Skeletal muscle tissue (tissue), 4 donors: ENCODE results near the gene GNRH2. TPM values are rescaled to one million over a fixed set of nuclear protein-coding genes. Genes with fewer than 3 reads are reported as not detected.

Experiments
- H3K27ac ChIP-seq: one replicate; pipeline ENCODE4 v1.7.0; 2013; ENCODE audit warnings: mild to moderate bottlenecking, low read depth, low read length, inconsistent platforms
- H3K27me3 ChIP-seq, 3 donors: one replicate each; pipeline ENCODE4 v1.7.0; 2013; ENCODE audit warnings: low read length in 3 of 3; ENCODE audit not compliant: control insufficient read depth in 3 of 3, insufficient read depth in 3 of 3
- H3K36me3 ChIP-seq, 3 donors: one replicate each; pipeline ENCODE4 v1.7.0; 2013; ENCODE audit warnings: low read length in 3 of 3; ENCODE audit not compliant: control insufficient read depth in 3 of 3, insufficient read depth in 3 of 3
- H3K4me1 ChIP-seq, 3 donors: one replicate each; pipeline ENCODE4 v1.7.0; 2013; ENCODE audit warnings: low read length in 3 of 3, mild to moderate bottlenecking in 3 of 3; ENCODE audit not compliant: control insufficient read depth in 3 of 3, insufficient read depth in 3 of 3
- H3K4me3 ChIP-seq, 3 donors: one replicate each; pipeline ENCODE4 v1.7.0; 2013; ENCODE audit warnings: low read length in 3 of 3
- H3K9ac ChIP-seq, 3 donors: one replicate each; pipeline ENCODE4 v1.7.0; 2013; ENCODE audit warnings: low read length in 3 of 3, mild to moderate bottlenecking in 3 of 3, moderate library complexity in 2 of 3, low read depth in 1 of 3
- H3K9me3 ChIP-seq, 3 donors: one replicate each; pipeline ENCODE4 v1.7.0; 2013; ENCODE audit warnings: low read length in 3 of 3; ENCODE audit not compliant: control insufficient read depth in 3 of 3
- total RNA-seq: library from RNA; depleted of rRNA; stranded (reverse); fragments of >200 nt; gene quantifications from one replicate; pipeline ENCODE4 v1.2.3, GENCODE V29; 2014
- donor health status: Osteomylitis.

The GNRH2 gene
- total RNA-seq, 1 donor from 2014 or later = not detected

DNA sequence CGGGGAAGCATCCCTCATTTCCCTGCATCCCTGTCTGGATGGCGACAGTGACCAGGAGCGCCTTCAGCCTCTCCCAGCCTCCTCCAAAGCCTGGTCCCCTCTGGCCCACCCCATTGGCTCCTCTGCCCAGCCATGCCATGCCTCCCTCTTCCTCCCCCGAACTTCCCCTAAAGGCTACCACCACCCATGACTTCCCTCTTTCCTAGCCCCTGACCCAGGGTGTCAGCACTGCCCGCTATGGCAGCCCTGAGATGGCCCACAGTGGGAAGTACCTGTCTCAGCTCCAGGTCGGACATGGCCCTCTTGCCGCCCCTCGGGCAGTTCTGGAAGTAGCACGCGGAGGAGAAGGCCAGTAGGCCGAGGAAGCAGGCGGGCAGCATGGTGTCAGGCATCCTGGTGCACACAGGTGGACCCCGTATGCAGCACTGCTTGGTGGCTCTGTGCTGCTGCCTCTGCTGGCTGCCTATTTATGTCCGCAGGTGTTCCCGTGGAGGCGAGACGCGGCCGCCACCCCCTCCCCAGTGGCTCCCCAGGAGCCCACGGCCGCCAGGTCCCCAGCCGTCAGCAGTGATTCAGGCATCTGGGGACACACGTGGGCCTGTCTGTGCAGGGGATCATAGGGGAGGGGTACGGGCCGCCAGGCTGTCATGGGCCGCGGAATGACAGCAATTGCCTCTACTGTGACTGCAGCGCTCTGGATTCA lies 41.0 kb downstream of the GNRH2 start, which contains the start of gene AVP:
AVP (minus strand) TSS at position 442 of the 703 bp plus-strand sequence; CDS start at position 392, 50 bp downstream.
- no peaks in the 10 kb centered on the region for H3K36me3 ChIP-seq
- no peak within 1 kb of the TSS for H3K27ac ChIP-seq
- H3K9me3 ChIP-seq = no peaks in the 10 kb centered on the region
- peaks cover 22 to 31% (median 25%) of the 10 kb centered on the region in 3 donors for H3K27me3 ChIP-seq
- H3K4me1 ChIP-seq = peaks cover 9 to 15% (median 10%) of the 10 kb centered on the region in 3 donors
- H3K4me3 ChIP-seq = no peak within 1 kb of the TSS
- H3K9ac ChIP-seq = no peak within 1 kb of the TSS

DNA sequence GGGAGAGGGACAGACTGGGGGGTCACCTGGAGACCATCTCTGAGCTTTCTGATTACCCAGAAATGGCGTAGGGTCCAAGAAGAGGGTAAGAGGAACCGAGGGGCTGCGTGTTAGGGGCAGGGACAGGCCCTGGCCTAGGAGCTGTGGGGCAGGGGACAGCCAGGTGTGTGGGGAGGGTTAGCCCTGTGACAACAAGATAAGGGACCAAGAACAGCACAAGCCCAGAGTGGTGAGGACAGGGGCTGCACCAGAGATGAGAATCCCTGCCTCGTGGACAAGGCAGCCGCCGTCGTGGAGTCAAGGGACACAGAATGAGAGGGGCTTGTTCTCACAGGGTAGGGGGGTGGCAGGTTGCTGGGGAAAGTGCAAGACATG lies 41.6 kb downstream of the GNRH2 start:
- Histone ChIP-seq H3K27me3 (peaks cover 26 to 31% (median 26%) of the 10 kb centered on the region in 3 donors), H3K27ac (no peak overlapping the region), H3K4me3 (no peak overlapping the region), H3K4me1 (peaks cover 9 to 15% (median 10%) of the 10 kb centered on the region in 3 donors), H3K36me3 (no peaks in the 10 kb centered on the region), H3K9ac (no peak overlapping the region), H3K9me3 (no peaks in the 10 kb centered on the region)

- H3K4me3 ChIP-seq = no peak overlapping the region
- H3K9me3 ChIP-seq = no peaks in the 10 kb centered on the region
- peaks cover 28 to 34% (median 33%) of the 10 kb centered on the region in 3 donors for H3K27me3 ChIP-seq
- H3K4me1 ChIP-seq = peaks cover 7 to 13% (median 7%) of the 10 kb centered on the region in 3 donors
- H3K9ac ChIP-seq = no peak overlapping the region
- no peak overlapping the region for H3K27ac ChIP-seq
- H3K36me3 ChIP-seq = no peaks in the 10 kb centered on the region
These were observed 42.2 kb downstream of the GNRH2 start for GRCh38 chr20:3085571-3086072.

DNA sequence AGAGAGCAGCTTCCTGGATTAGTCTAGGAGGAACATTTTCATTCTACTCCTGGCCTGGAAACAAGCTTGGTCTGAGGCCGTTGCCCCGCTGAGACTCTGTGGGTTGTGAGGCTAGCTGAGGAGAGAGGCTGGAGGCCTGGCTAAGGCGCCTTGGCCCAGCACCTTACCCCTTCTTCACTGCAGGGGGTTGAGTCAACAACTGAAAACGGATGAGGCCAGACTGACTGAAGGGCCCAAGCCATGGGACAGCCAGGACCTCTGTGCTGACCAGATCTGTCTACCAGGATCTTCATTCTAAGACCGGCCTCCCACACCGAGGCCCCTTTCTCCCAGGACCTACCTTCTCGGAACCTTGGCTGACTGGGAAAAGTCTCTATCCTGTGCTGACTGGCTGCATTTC lies 44.6 kb downstream of the GNRH2 start:
- no peak overlapping the region for H3K4me3 ChIP-seq
- H3K27ac ChIP-seq = no peak overlapping the region
- no peaks in the 10 kb centered on the region for H3K9me3 ChIP-seq
- no peak overlapping the region for H3K9ac ChIP-seq
- H3K4me1 ChIP-seq = no peaks in the 10 kb centered on the region
- H3K36me3 ChIP-seq = no peaks in the 10 kb centered on the region
- peaks cover 26 to 34% (median 30%) of the 10 kb centered on the region in 3 donors for H3K27me3 ChIP-seq

- Histone ChIP-seq H3K9ac (no peak overlapping the region), H3K4me3 (no peak overlapping the region), H3K9me3 (no peaks in the 10 kb centered on the region), H3K36me3 (no peaks in the 10 kb centered on the region), H3K4me1 (no peaks in the 10 kb centered on the region), H3K27ac (no peak overlapping the region), H3K27me3 (peaks cover 23 to 26% (median 25%) of the 10 kb centered on the region in 3 donors)
These were observed 47.1 kb downstream of the GNRH2 start for GRCh38 chr20:3090565-3090964.

GRCh38 chr20:3092611-3093379 lies 49.4 kb downstream of the GNRH2 start:
- Histone ChIP-seq H3K36me3 (no peaks in the 10 kb centered on the region), H3K4me1 (no peaks in the 10 kb centered on the region), H3K27ac (no peak overlapping the region), H3K9ac (no peak overlapping the region), H3K27me3 (peaks cover 23 to 26% (median 25%) of the 10 kb centered on the region in 3 donors), H3K9me3 (no peaks in the 10 kb centered on the region), H3K4me3 (peak overlapping the region in 1 of 3 donors; percentile 35)

GRCh38 chr20:3093861-3094361 lies 50.5 kb downstream of the GNRH2 start:
- H3K27me3 ChIP-seq = peaks cover 23 to 26% (median 25%) of the 10 kb centered on the region in 3 donors
- H3K36me3 ChIP-seq = no peaks in the 10 kb centered on the region
- H3K9me3 ChIP-seq = no peaks in the 10 kb centered on the region
- no peaks in the 10 kb centered on the region for H3K4me1 ChIP-seq
- no peak overlapping the region for H3K4me3 ChIP-seq
- H3K9ac ChIP-seq = no peak overlapping the region
- no peak overlapping the region for H3K27ac ChIP-seq

- H3K9me3 ChIP-seq = no peaks in the 10 kb centered on the region
- H3K4me1 ChIP-seq = no peaks in the 10 kb centered on the region
- H3K9ac ChIP-seq = no peak overlapping the region
- H3K27me3 ChIP-seq = peaks cover 19 to 25% (median 24%) of the 10 kb centered on the region in 3 donors
- H3K36me3 ChIP-seq = no peaks in the 10 kb centered on the region
- no peak overlapping the region for H3K4me3 ChIP-seq
- H3K27ac ChIP-seq = no peak overlapping the region
These were observed 51.6 kb downstream of the GNRH2 start for GRCh38 chr20:3094848-3095629.
